CD14-positive monocyte (primary cell): ENCODE data around the gene HS3ST6. TPM values are rescaled to one million over a fixed set of nuclear protein-coding genes. Genes with fewer than 3 reads are reported as not detected.

ENCODE experiments used
- DNase-seq, 3 donors: peaks; one replicate each; pipeline ENCODE4 v3.0.0-alpha.2; 2011 to 2022
- H2AFZ ChIP-seq: 2 replicates; pipeline ENCODE4 v1.6.0; 2012; ENCODE audit warnings: mild to moderate bottlenecking, low read depth, low read length, inconsistent platforms; ENCODE audit not compliant: insufficient read depth, poor library complexity, severe bottlenecking
- H3K27ac ChIP-seq, 2 donors: 1 replicate in 1 of 2; 2 replicates in 1 of 2; pipeline ENCODE4 v1.5.1; 2012 to 2013; ENCODE audit warnings: low read length in 2 of 2, control low read depth in 1 of 2, inconsistent platforms in 1 of 2, low read depth in 1 of 2, mild to moderate bottlenecking in 1 of 2
- H3K27me3 ChIP-seq, 2 donors: one replicate each; pipeline versions ENCODE4 v1.6.0 to v1.6.1; 2011 to 2013; ENCODE audit warnings: low read length in 2 of 2; ENCODE audit not compliant: control insufficient read depth in 2 of 2, insufficient read depth in 2 of 2
- H3K36me3 ChIP-seq, 2 donors: replicated peaks in 1 of 2; 1 replicate in 1 of 2; 2 replicates in 1 of 2; pipeline versions ENCODE4 v1.5.1 to v1.6.1; 2012 to 2013; ENCODE audit warnings: low read length in 2 of 2, control low read depth in 1 of 2, inconsistent platforms in 1 of 2, mild to moderate bottlenecking in 1 of 2; ENCODE audit not compliant: insufficient read depth in 2 of 2, control insufficient read depth in 1 of 2
- H3K4me1 ChIP-seq, 2 donors: 1 replicate in 1 of 2; 2 replicates in 1 of 2; pipeline versions ENCODE4 v1.5.1 to v1.6.1; 2012 to 2013; ENCODE audit warnings: low read length in 2 of 2, control low read depth in 1 of 2, inconsistent platforms in 1 of 2, mild to moderate bottlenecking in 1 of 2, moderate library complexity in 1 of 2; ENCODE audit not compliant: insufficient read depth in 2 of 2, control insufficient read depth in 1 of 2
- H3K4me2 ChIP-seq: replicated peaks from 2 replicates; pipeline ENCODE3; 2012; ENCODE audit warnings: low read length, moderate library complexity, mild to moderate bottlenecking; ENCODE audit not compliant: poor library complexity, severe bottlenecking; ENCODE audit errors: extremely low read depth
- H3K4me3 ChIP-seq, 3 experiments: fragments of 200-600 bp in 1 of 3; sonication (generic) in 1 of 3; replicated peaks in 1 of 3; 1 replicate in 2 of 3; 2 replicates in 1 of 3; pipeline ENCODE4 v1.5.1; 2011 to 2013; ENCODE audit warnings: low read length in 3 of 3, mild to moderate bottlenecking in 3 of 3, control low read depth in 2 of 3, low read depth in 2 of 3, inconsistent platforms in 1 of 3, moderate library complexity in 1 of 3
- H3K79me2 ChIP-seq: 2 replicates; pipeline ENCODE4 v1.6.0; 2012; ENCODE audit warnings: mild to moderate bottlenecking, control low read depth, inconsistent platforms, low read length, moderate library complexity; ENCODE audit not compliant: insufficient read depth
- H3K9ac ChIP-seq: 2 replicates; pipeline ENCODE4 v1.6.0; 2017; ENCODE audit warnings: low read length, mild to moderate bottlenecking; ENCODE audit not compliant: insufficient read depth, poor library complexity, severe bottlenecking
- H3K9me3 ChIP-seq, 2 donors: replicated peaks in 1 of 2; 1 replicate in 1 of 2; 2 replicates in 1 of 2; pipeline versions ENCODE4 v1.5.1 to v1.6.1; 2012 to 2013; ENCODE audit warnings: low read length in 2 of 2, control low read depth in 1 of 2; ENCODE audit not compliant: control insufficient read depth in 1 of 2, insufficient read depth in 1 of 2
- H4K20me1 ChIP-seq: 2 replicates; pipeline ENCODE4 v1.6.0; 2012; ENCODE audit warnings: mild to moderate bottlenecking, low read length, control low read depth, moderate library complexity; ENCODE audit not compliant: insufficient read depth
- H3K27ac Mint-ChIP-seq, 7 donors: one replicate each; pipeline ENCODE4 v1.8.0; 2020; ENCODE audit warnings: mild to moderate bottlenecking in 7 of 7, mixed read lengths in 7 of 7, moderate library complexity in 6 of 7, inconsistent platforms in 2 of 7
- H3K27me3 Mint-ChIP-seq, 3 donors: one replicate each; pipeline ENCODE4 v1.8.0; 2021 to 2022; ENCODE audit warnings: low read depth in 3 of 3, mild to moderate bottlenecking in 3 of 3, mixed read lengths in 3 of 3, moderate library complexity in 3 of 3, inconsistent platforms in 1 of 3
- H3K36me3 Mint-ChIP-seq, 2 donors: one replicate each; pipeline ENCODE4 v1.8.0; 2020; ENCODE audit warnings: mixed read lengths in 2 of 2, inconsistent platforms in 1 of 2, mild to moderate bottlenecking in 1 of 2
- H3K4me1 Mint-ChIP-seq: one replicate; pipeline ENCODE4 v1.8.0; 2020; ENCODE audit warnings: mild to moderate bottlenecking, mixed read lengths
- H3K4me3 Mint-ChIP-seq, 2 donors: one replicate each; pipeline ENCODE4 v1.8.0; 2020; ENCODE audit warnings: mild to moderate bottlenecking in 2 of 2, mixed read lengths in 2 of 2, moderate library complexity in 1 of 2
- H3K9me3 Mint-ChIP-seq, 7 donors: one replicate each; pipeline ENCODE4 v1.8.0; 2020 to 2022; ENCODE audit warnings: mixed read lengths in 7 of 7, mild to moderate bottlenecking in 6 of 7, moderate library complexity in 6 of 7, inconsistent platforms in 2 of 7
- WGBS: methylation state at CpG from one replicate; pipeline ENCODE4 v1.1.5; 2013; ENCODE audit warnings: missing lambda C conversion rate; ENCODE audit not compliant: insufficient coverage; 5-methylcytosine and 5-hydroxymethylcytosine counted together
- intact Hi-C, 2 donors: fragments of 100-400 bp; cut with micrococcal nuclease; formaldehyde crosslinking; loops; one replicate each; pipeline versions ENCODE4 v1.15.0 to v1.15.1; 2023
- polyA plus RNA-seq, 3 donors: library from polyadenylated mRNA; depleted of rRNA in 1 of 3; unstranded in 2 of 3; stranded (reverse) in 1 of 3; fragments of 300-500 nt in 2 of 3; fragments of >200 nt in 1 of 3; fragmentation: Illumina TruSeq in 2 of 3; gene quantifications; 1 replicate in 2 of 3; 2 replicates in 1 of 3; pipeline ENCODE4 v1.2.3, GENCODE V29; 2012 to 2021
- TF ChIP-seq, protein P1 (sequence below): fragments of 200-600 bp; IDR thresholded peaks from one replicate; pipeline ENCODE4 v1.8.0; 2022; ENCODE audit warnings: antibody characterized with exemption, mild to moderate bottlenecking

Gene HS3ST6
- polyA plus RNA-seq, 3 donors, result not detected

DNA sequence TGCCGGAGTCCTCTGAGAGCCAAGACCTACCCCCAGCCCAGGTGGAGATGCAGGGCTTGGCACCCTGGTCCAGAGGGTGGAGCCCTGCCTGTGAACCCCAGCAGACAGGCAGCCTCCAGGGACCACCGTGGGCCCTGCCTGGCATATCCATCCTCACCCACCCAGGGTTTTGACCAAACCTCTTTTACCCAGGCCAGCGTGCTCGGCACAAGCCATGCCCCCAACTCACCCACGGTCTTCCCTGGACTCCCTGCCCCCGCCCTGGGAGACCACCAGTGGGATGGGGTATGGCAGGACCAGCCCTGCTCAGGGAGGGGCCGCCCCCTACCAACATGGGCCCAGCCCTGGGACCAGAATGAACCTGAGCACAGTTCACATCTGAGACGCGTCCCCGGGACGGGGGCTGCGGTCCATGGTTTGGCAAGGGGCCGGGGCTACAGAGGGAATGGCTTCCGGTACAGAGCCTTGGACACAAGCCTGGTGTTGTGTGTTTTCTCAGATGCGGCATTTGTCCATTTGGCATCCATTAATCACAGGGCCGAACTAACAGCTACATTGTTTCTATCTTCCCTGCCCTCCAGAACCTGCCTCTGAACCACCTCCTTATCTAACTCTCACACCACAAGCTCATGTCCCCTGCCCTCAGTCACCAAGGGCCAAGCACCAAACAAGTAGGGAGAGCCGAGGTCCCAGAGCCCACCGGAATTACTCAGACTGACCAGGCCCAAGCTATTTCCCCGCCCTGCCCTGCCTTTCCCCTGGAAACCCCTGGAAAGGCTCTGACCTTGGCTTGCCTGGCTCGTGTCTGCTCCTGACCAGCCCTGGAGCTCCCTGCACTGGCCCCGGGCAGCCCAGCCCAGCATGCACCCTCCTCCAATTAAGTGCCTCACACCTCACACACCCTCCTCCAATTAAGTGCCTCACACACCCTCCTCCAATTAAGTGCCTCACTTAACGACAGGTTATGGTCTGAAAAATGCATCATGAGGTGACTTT lies 14.1 kb downstream of the HS3ST6 start:
- Histone ChIP-seq H3K4me3 (no peak overlapping the region), H3K36me3 (no peaks in the 10 kb centered on the region), H3K4me2 (no peak overlapping the region), H2AFZ (no peak overlapping the region), H3K4me1 (no peaks in the 10 kb centered on the region), H3K27ac (no peak overlapping the region), H4K20me1 (no peaks in the 10 kb centered on the region), H3K79me2 (no peaks in the 10 kb centered on the region), H3K9ac (no peak overlapping the region), H3K27me3 (peaks cover 0 to 8% of the 10 kb centered on the region in 2 donors), H3K9me3 (no peaks in the 10 kb centered on the region)
- no peak for DNase-seq
- peak overlapping the region in 1 of 7 donors; percentile 28 for H3K27ac Mint-ChIP-seq
- 86% methylated on average over 18 of the region's 22 CpGs for WGBS
- H3K9me3 Mint-ChIP-seq, result peaks cover 0 to 2% (median 0%) of the 10 kb centered on the region in 7 donors
- intact Hi-C loops, result no loop called here
- no peak overlapping the region for H3K4me3 Mint-ChIP-seq
- TF ChIP-seq, protein P1, sequence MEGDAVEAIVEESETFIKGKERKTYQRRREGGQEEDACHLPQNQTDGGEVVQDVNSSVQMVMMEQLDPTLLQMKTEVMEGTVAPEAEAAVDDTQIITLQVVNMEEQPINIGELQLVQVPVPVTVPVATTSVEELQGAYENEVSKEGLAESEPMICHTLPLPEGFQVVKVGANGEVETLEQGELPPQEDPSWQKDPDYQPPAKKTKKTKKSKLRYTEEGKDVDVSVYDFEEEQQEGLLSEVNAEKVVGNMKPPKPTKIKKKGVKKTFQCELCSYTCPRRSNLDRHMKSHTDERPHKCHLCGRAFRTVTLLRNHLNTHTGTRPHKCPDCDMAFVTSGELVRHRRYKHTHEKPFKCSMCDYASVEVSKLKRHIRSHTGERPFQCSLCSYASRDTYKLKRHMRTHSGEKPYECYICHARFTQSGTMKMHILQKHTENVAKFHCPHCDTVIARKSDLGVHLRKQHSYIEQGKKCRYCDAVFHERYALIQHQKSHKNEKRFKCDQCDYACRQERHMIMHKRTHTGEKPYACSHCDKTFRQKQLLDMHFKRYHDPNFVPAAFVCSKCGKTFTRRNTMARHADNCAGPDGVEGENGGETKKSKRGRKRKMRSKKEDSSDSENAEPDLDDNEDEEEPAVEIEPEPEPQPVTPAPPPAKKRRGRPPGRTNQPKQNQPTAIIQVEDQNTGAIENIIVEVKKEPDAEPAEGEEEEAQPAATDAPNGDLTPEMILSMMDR, result no peak
- H3K36me3 Mint-ChIP-seq, result no peaks in the 10 kb centered on the region
- H3K4me1 Mint-ChIP-seq, result no peaks in the 10 kb centered on the region
- peaks cover 26 to 56% (median 41%) of the 10 kb centered on the region in 3 donors for H3K27me3 Mint-ChIP-seq

DNA sequence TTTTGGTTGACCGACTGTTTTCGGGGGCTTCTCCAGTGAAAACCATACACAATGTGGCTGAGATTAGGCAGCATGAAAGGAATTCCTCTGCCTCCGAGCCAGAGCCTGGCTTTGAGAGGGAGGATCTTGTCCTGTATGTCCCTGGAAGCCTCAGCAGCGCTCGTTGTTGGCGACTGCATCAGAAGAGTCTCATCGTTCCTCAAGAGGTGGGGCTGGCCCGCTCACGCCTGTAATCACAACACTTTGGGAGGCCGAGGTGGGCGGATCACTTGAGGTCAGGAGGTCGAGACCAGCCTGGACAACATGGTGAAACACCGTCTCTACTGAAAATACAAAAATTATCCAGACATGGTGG lies 15.0 kb downstream of the HS3ST6 start:
- no peaks in the 10 kb centered on the region for H3K36me3 ChIP-seq
- TF ChIP-seq, protein P1, result no peak
- no peaks in the 10 kb centered on the region for H3K79me2 ChIP-seq
- H3K27me3 Mint-ChIP-seq, result peaks cover 20 to 54% (median 33%) of the 10 kb centered on the region in 3 donors
- no peaks in the 10 kb centered on the region for H3K4me1 Mint-ChIP-seq
- no peaks in the 10 kb centered on the region for H3K9me3 ChIP-seq
- no peak overlapping the region for H3K9ac ChIP-seq
- intact Hi-C loops, result no loop called here
- no peak overlapping the region for H3K27ac ChIP-seq
- no peaks in the 10 kb centered on the region for H4K20me1 ChIP-seq
- no peak overlapping the region for H2AFZ ChIP-seq
- 81% methylated on average over 13 of the region's 13 CpGs for WGBS
- H3K4me3 Mint-ChIP-seq, result no peak overlapping the region
- peaks cover 0 to 2% (median 0%) of the 10 kb centered on the region in 7 donors for H3K9me3 Mint-ChIP-seq
- H3K27me3 ChIP-seq, result peaks cover 0 to 4% of the 10 kb centered on the region in 2 donors
- no peak overlapping the region for H3K27ac Mint-ChIP-seq
- no peak for DNase-seq
- no peak overlapping the region for H3K4me2 ChIP-seq
- no peaks in the 10 kb centered on the region for H3K4me1 ChIP-seq
- H3K36me3 Mint-ChIP-seq, result no peaks in the 10 kb centered on the region
- no peak overlapping the region for H3K4me3 ChIP-seq
